WTC11 (cell line): Measurements from ENCODE around the gene AKAP6. TPM values are rescaled to one million over a fixed set of nuclear protein-coding genes. Genes with fewer than 3 reads are reported as not detected.

ENCODE experiments used
- ATAC-seq: fragments of 200-7000 bp; cut with Tn5 transposase; 2 replicates; pipeline ENCODE4 v1.10.0; 2021; ENCODE audit warnings: mild to moderate bottlenecking, moderate library complexity
- CTCF ChIA-PET: fragments of 300-600 bp; sonication (Branson Sonifier 250); formaldehyde crosslinking; loops from one replicate; lab custom pipeline; 2021; ENCODE audit warnings: antibody characterized with exemption; lab: Charles Lee
- POLR2A ChIA-PET: fragments of 350-600 bp; sonication (Branson Sonifier 250); formaldehyde crosslinking; loops from one replicate; lab custom pipeline; 2021; ENCODE audit warnings: antibody characterized with exemption; lab: Charles Lee
- DNase-seq: peaks from one replicate; pipeline ENCODE4 v3.0.0; 2021; ENCODE audit warnings: low spot score
- H3K27ac Mint-ChIP-seq: 2 replicates; pipeline ENCODE4 v1.8.0; 2021; ENCODE audit warnings: mixed read lengths
- H3K27me3 Mint-ChIP-seq: 2 replicates; pipeline ENCODE4 v1.8.0; 2021; ENCODE audit warnings: low read depth, mild to moderate bottlenecking, moderate library complexity, mixed read lengths
- H3K36me3 Mint-ChIP-seq: 2 replicates; pipeline ENCODE4 v1.8.0; 2021; ENCODE audit warnings: mixed read lengths
- H3K4me1 Mint-ChIP-seq: 2 replicates; pipeline ENCODE4 v1.8.0; 2022; ENCODE audit warnings: mixed read lengths
- H3K4me3 Mint-ChIP-seq: 2 replicates; pipeline ENCODE4 v1.8.0; 2021; ENCODE audit warnings: mild to moderate bottlenecking, moderate library complexity, mixed read lengths
- H3K9me3 Mint-ChIP-seq: 2 replicates; pipeline ENCODE4 v1.8.0; 2021; ENCODE audit warnings: mixed read lengths
- ATF3 ChIP-seq: sonication (generic); formaldehyde crosslinking; conservative IDR thresholded peaks from 2 replicates; pipeline ENCODE4 v1.8.1; 2022; ENCODE audit warnings: mild to moderate bottlenecking, missing genetic modification reagents
- EMX1 ChIP-seq: fragments of 250-450 bp; sonication (Bioruptor Pico); IDR thresholded peaks from 2 replicates; pipeline ENCODE4 v1.8.0; 2021; ENCODE audit warnings: mild to moderate bottlenecking
- ETV6 ChIP-seq: sonication (generic); formaldehyde crosslinking; IDR thresholded peaks from 2 replicates; pipeline ENCODE4 v1.8.1; 2022; ENCODE audit warnings: mild to moderate bottlenecking, missing genetic modification reagents
- FOXJ3 ChIP-seq: sonication (generic); formaldehyde crosslinking; IDR thresholded peaks from 2 replicates; pipeline ENCODE4 v1.9.0; 2021; ENCODE audit warnings: missing genetic modification reagents, mild to moderate bottlenecking, borderline replicate concordance
- KAT7 ChIP-seq: sonication (generic); formaldehyde crosslinking; IDR thresholded peaks from 2 replicates; pipeline ENCODE4 v1.8.1; 2023; ENCODE audit warnings: missing genetic modification reagents, mild to moderate bottlenecking, borderline replicate concordance
- NR1H2 ChIP-seq: sonication (generic); formaldehyde crosslinking; IDR thresholded peaks from 2 replicates; pipeline ENCODE4 v1.9.0; 2021; ENCODE audit warnings: mild to moderate bottlenecking, moderate library complexity, missing genetic modification reagents
- TCF7 ChIP-seq: sonication (generic); formaldehyde crosslinking; IDR thresholded peaks from 2 replicates; pipeline ENCODE4 v1.8.0; 2022; ENCODE audit warnings: mild to moderate bottlenecking, low read depth, missing genetic modification reagents, moderate library complexity
- TEAD1 ChIP-seq: sonication (generic); formaldehyde crosslinking; IDR thresholded peaks from 2 replicates; pipeline ENCODE4 v1.8.0; 2022; ENCODE audit warnings: mild to moderate bottlenecking, missing genetic modification reagents
- ZMAT4 ChIP-seq: fragments of 250-450 bp; sonication (Bioruptor Pico); IDR thresholded peaks from 2 replicates; pipeline ENCODE4 v1.9.0; 2021; ENCODE audit warnings: mild to moderate bottlenecking
- ZNF219 ChIP-seq: sonication (generic); formaldehyde crosslinking; IDR thresholded peaks from 2 replicates; pipeline ENCODE4 v1.8.0; 2023; ENCODE audit warnings: missing genetic modification reagents, mild to moderate bottlenecking, borderline replicate concordance
- ZNF232 ChIP-seq: sonication (generic); formaldehyde crosslinking; IDR thresholded peaks from 2 replicates; pipeline ENCODE4 v1.8.0; 2022; ENCODE audit warnings: mild to moderate bottlenecking, missing genetic modification reagents
- ZNF425 ChIP-seq: fragments of 250-450 bp; sonication (Bioruptor Pico); conservative IDR thresholded peaks from 2 replicates; pipeline ENCODE4 v1.9.0; 2021; ENCODE audit warnings: mild to moderate bottlenecking
- total RNA-seq: library from RNA; stranded (reverse); gene quantifications from 3 replicates; pipeline ENCODE4 v1.2.3, GENCODE V29; 2021
- TF ChIP-seq, protein P1 (sequence below): sonication (generic); formaldehyde crosslinking; IDR thresholded peaks from 2 replicates; pipeline ENCODE4 v1.8.1; 2023; ENCODE audit warnings: mild to moderate bottlenecking, missing genetic modification reagents, borderline replicate concordance
- TF ChIP-seq, protein P2 (sequence below): sonication (generic); formaldehyde crosslinking; IDR thresholded peaks from 2 replicates; pipeline ENCODE4 v1.8.1; 2022; ENCODE audit warnings: missing genetic modification reagents, borderline replicate concordance
- TF ChIP-seq, protein P3 (sequence below): sonication (generic); formaldehyde crosslinking; IDR thresholded peaks from 2 replicates; pipeline ENCODE4 v1.8.1; 2023; ENCODE audit warnings: mild to moderate bottlenecking, moderate library complexity, missing genetic modification reagents
- TF ChIP-seq, protein P4 (sequence below): sonication (generic); formaldehyde crosslinking; IDR thresholded peaks from 2 replicates; pipeline ENCODE4 v1.8.0; 2022; ENCODE audit warnings: missing genetic modification reagents
- TF ChIP-seq, protein P5 (sequence below): sonication (generic); formaldehyde crosslinking; IDR thresholded peaks from 2 replicates; pipeline ENCODE4 v1.8.1; 2023; ENCODE audit warnings: mild to moderate bottlenecking, missing genetic modification reagents, moderate library complexity
- TF ChIP-seq, protein P6 (sequence below): sonication (generic); formaldehyde crosslinking; IDR thresholded peaks from 2 replicates; pipeline ENCODE4 v1.8.0; 2022; ENCODE audit warnings: mild to moderate bottlenecking, missing genetic modification reagents

The AKAP6 gene
- total RNA-seq, 1 experiment from 2014 or later = 0.63 TPM

GRCh38 chr14:32667791-32668190 is 338.7 kb downstream of the AKAP6 start:
- Mint-ChIP-seq H3K4me3 (no peak overlapping the region), H3K36me3 (no peaks in the 10 kb centered on the region)
- DNase-seq = no peak
- TF ChIP-seq ATF3 (no peak), TEAD1 (no peak), ZNF219 (CRISPR knock-in tag) (no peak), ZMAT4 (CRISPR knock-in tag) (no peak), ZNF425 (CRISPR knock-in tag) (no peak), NR1H2 (CRISPR knock-in tag) (no peak), KAT7 (CRISPR knock-in tag) (no peak)
- TF ChIP-seq, protein P1, sequence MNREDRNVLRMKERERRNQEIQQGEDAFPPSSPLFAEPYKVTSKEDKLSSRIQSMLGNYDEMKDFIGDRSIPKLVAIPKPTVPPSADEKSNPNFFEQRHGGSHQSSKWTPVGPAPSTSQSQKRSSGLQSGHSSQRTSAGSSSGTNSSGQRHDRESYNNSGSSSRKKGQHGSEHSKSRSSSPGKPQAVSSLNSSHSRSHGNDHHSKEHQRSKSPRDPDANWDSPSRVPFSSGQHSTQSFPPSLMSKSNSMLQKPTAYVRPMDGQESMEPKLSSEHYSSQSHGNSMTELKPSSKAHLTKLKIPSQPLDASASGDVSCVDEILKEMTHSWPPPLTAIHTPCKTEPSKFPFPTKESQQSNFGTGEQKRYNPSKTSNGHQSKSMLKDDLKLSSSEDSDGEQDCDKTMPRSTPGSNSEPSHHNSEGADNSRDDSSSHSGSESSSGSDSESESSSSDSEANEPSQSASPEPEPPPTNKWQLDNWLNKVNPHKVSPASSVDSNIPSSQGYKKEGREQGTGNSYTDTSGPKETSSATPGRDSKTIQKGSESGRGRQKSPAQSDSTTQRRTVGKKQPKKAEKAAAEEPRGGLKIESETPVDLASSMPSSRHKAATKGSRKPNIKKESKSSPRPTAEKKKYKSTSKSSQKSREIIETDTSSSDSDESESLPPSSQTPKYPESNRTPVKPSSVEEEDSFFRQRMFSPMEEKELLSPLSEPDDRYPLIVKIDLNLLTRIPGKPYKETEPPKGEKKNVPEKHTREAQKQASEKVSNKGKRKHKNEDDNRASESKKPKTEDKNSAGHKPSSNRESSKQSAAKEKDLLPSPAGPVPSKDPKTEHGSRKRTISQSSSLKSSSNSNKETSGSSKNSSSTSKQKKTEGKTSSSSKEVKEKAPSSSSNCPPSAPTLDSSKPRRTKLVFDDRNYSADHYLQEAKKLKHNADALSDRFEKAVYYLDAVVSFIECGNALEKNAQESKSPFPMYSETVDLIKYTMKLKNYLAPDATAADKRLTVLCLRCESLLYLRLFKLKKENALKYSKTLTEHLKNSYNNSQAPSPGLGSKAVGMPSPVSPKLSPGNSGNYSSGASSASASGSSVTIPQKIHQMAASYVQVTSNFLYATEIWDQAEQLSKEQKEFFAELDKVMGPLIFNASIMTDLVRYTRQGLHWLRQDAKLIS = no peak
- TF ChIP-seq, protein P2, sequence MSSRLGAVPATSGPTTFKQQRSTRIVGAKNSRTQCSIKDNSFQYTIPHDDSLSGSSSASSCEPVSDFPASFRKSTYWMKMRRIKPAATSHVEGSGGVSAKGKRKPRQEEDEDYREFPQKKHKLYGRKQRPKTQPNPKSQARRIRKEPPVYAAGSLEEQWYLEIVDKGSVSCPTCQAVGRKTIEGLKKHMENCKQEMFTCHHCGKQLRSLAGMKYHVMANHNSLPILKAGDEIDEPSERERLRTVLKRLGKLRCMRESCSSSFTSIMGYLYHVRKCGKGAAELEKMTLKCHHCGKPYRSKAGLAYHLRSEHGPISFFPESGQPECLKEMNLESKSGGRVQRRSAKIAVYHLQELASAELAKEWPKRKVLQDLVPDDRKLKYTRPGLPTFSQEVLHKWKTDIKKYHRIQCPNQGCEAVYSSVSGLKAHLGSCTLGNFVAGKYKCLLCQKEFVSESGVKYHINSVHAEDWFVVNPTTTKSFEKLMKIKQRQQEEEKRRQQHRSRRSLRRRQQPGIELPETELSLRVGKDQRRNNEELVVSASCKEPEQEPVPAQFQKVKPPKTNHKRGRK (CRISPR knock-in tag) = no peak
- TF ChIP-seq, protein P3, sequence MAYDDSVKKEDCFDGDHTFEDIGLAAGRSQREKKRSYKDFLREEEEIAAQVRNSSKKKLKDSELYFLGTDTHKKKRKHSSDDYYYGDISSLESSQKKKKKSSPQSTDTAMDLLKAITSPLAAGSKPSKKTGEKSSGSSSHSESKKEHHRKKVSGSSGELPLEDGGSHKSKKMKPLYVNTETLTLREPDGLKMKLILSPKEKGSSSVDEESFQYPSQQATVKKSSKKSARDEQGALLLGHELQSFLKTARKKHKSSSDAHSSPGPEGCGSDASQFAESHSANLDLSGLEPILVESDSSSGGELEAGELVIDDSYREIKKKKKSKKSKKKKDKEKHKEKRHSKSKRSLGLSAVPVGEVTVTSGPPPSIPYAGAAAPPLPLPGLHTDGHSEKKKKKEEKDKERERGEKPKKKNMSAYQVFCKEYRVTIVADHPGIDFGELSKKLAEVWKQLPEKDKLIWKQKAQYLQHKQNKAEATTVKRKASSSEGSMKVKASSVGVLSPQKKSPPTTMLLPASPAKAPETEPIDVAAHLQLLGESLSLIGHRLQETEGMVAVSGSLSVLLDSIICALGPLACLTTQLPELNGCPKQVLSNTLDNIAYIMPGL (CRISPR knock-in tag) = no peak
- TF ChIP-seq, all 79 proteins: peak for 0
- Mint-ChIP-seq H3K4me1 (peaks cover 5% of the 10 kb centered on the region), H3K9me3 (peaks cover 15% of the 10 kb centered on the region), H3K27ac (no peak overlapping the region), H3K27me3 (no peaks in the 10 kb centered on the region)
- CTCF ChIA-PET = no interaction called here
- POLR2A ChIA-PET = no interaction called here
- no peak for ATAC-seq

GRCh38 chr14:32669391-32669790 is 340.3 kb downstream of the AKAP6 start:
- TF ChIP-seq, protein P4, sequence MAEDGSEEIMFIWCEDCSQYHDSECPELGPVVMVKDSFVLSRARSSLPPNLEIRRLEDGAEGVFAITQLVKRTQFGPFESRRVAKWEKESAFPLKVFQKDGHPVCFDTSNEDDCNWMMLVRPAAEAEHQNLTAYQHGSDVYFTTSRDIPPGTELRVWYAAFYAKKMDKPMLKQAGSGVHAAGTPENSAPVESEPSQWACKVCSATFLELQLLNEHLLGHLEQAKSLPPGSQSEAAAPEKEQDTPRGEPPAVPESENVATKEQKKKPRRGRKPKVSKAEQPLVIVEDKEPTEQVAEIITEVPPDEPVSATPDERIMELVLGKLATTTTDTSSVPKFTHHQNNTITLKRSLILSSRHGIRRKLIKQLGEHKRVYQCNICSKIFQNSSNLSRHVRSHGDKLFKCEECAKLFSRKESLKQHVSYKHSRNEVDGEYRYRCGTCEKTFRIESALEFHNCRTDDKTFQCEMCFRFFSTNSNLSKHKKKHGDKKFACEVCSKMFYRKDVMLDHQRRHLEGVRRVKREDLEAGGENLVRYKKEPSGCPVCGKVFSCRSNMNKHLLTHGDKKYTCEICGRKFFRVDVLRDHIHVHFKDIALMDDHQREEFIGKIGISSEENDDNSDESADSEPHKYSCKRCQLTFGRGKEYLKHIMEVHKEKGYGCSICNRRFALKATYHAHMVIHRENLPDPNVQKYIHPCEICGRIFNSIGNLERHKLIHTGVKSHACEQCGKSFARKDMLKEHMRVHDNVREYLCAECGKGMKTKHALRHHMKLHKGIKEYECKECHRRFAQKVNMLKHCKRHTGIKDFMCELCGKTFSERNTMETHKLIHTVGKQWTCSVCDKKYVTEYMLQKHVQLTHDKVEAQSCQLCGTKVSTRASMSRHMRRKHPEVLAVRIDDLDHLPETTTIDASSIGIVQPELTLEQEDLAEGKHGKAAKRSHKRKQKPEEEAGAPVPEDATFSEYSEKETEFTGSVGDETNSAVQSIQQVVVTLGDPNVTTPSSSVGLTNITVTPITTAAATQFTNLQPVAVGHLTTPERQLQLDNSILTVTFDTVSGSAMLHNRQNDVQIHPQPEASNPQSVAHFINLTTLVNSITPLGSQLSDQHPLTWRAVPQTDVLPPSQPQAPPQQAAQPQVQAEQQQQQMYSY (CRISPR knock-in tag) = no peak
- TF ChIP-seq TCF7 (CRISPR knock-in tag) = no peak
- TF ChIP-seq, protein P5, sequence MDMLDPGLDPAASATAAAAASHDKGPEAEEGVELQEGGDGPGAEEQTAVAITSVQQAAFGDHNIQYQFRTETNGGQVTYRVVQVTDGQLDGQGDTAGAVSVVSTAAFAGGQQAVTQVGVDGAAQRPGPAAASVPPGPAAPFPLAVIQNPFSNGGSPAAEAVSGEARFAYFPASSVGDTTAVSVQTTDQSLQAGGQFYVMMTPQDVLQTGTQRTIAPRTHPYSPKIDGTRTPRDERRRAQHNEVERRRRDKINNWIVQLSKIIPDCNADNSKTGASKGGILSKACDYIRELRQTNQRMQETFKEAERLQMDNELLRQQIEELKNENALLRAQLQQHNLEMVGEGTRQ (CRISPR knock-in tag) = no peak
- TF ChIP-seq, protein P6, sequence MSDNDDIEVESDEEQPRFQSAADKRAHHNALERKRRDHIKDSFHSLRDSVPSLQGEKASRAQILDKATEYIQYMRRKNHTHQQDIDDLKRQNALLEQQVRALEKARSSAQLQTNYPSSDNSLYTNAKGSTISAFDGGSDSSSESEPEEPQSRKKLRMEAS (CRISPR knock-in tag) = no peak
- no peak for TF ChIP-seq EMX1 (CRISPR knock-in tag)
- no peak for TF ChIP-seq ZNF232
- TF ChIP-seq ETV6 (CRISPR knock-in tag) = no peak
- TF ChIP-seq FOXJ3 (CRISPR knock-in tag) = no peak
- H3K36me3 Mint-ChIP-seq = no peaks in the 10 kb centered on the region
- DNase-seq (no peak), ATAC-seq (no peak)
- no peaks in the 10 kb centered on the region for H3K4me1 Mint-ChIP-seq
- H3K27me3 Mint-ChIP-seq = no peaks in the 10 kb centered on the region
- POLR2A ChIA-PET = no interaction called here
- peaks cover 27% of the 10 kb centered on the region for H3K9me3 Mint-ChIP-seq
- no peak overlapping the region for H3K27ac Mint-ChIP-seq
- CTCF ChIA-PET = no interaction called here
- no peak overlapping the region for H3K4me3 Mint-ChIP-seq
